Motor neuron (in vitro differentiated cells): ENCODE measurements around the gene DCAF6. TPM values are rescaled to one million over a fixed set of nuclear protein-coding genes. Genes with fewer than 3 reads are reported as not detected.

ENCODE experiments used
- ATAC-seq, 8 experiments: fragments of 200-7000 bp; cut with Tn5 transposase; replicated peaks in 6 of 8; 2 replicates each; pipeline ENCODE4 v1.8.0; 2021; ENCODE audit warnings: mild to moderate bottlenecking in 8 of 8, moderate library complexity in 8 of 8
- H3K27ac ChIP-seq, 2 donors: fragments of 250-450 bp; sonication (Bioruptor Pico); 2 replicates each; pipeline ENCODE4 v1.9.0; 2021; ENCODE audit warnings: antibody characterized with exemption in 2 of 2, mild to moderate bottlenecking in 2 of 2, moderate library complexity in 1 of 2
- H3K4me1 ChIP-seq, 2 donors: fragments of 250-450 bp; sonication (Bioruptor Pico); replicated peaks in 1 of 2; 2 replicates each; pipeline ENCODE4 v1.6.1; 2021; ENCODE audit warnings: antibody characterized with exemption in 2 of 2, mild to moderate bottlenecking in 2 of 2, moderate library complexity in 1 of 2
- H3K4me3 ChIP-seq, 5 donors: fragments of 250-450 bp; sonication (Bioruptor Pico); 2 replicates each; pipeline ENCODE4 v1.9.0; 2021; ENCODE audit warnings: antibody characterized with exemption in 5 of 5, mild to moderate bottlenecking in 5 of 5, moderate library complexity in 4 of 5
- whole genome bisulfite sequencing, 10 experiments: fragments of 450-650 bp; shearing (Covaris generic); methylation state at CpG; one replicate each; pipeline ENCODE4 v1.0.0; 2022; 5-methylcytosine and 5-hydroxymethylcytosine counted together
- in situ Hi-C, 9 experiments: fragments of 400-800 bp; cut with MboI; loops; one replicate each; pipeline ENCODE4 v1.15.0; 2021; ENCODE audit warnings: low sequenced_read_pairs in 9 of 9, low pct_unique_long_range_greater_than_20kb in 2 of 9; ENCODE audit not compliant: unreplicated experiment in 9 of 9
- total RNA-seq, 8 experiments: library from RNA; unstranded; fragments of 300-600 nt; gene quantifications; 2 replicates each; pipeline versions ENCODE4 v1.2.3 to v1.2.4, GENCODE V29; 2022

DCAF6 gene
- total RNA-seq, 8 experiments from 2014 or later, result 18.3 to 77.8 (median 33.7) TPM

GRCh38 chr1:167991546-167991945, 55.1 kb downstream of the DCAF6 start:
- 17 to 100% (median 80%) methylated on average over 1 to 2 of the region's 2 CpGs; no CpG with 5 or more reads in 1 of the 10 experiments for WGBS, 10 experiments
- in situ Hi-C loops, result no loop called here
- ATAC-seq, result no peak
- Histone ChIP-seq H3K4me3 (no peak overlapping the region), H3K4me1 (no peaks in the 10 kb centered on the region), H3K27ac (no peak overlapping the region)

GRCh38 chr1:167993720-167994119, 57.2 kb downstream of the DCAF6 start:
- in situ Hi-C loops, result no loop called here
- H3K4me1 ChIP-seq, result no peaks in the 10 kb centered on the region
- ATAC-seq, result no peak
- H3K4me3 ChIP-seq, result no peak overlapping the region
- no peak overlapping the region for H3K27ac ChIP-seq
- 80 to 100% (median 93%) methylated on average over 1 to 2 of the region's 2 CpGs for WGBS, 10 experiments

- in situ Hi-C loops, result no loop called here
- H3K4me1 ChIP-seq, result no peaks in the 10 kb centered on the region
- no peak overlapping the region for H3K27ac ChIP-seq
- 57 to 100% (median 95%) methylated on average over 1 to 2 of the region's 2 CpGs for whole genome bisulfite sequencing, 10 experiments
- no peak for ATAC-seq
- no peak overlapping the region for H3K4me3 ChIP-seq
These were observed 58.1 kb downstream of the DCAF6 start for GRCh38 chr1:167994560-167994959.

- in situ Hi-C loops, result no loop called here
- Histone ChIP-seq H3K4me1 (no peaks in the 10 kb centered on the region), H3K4me3 (no peak overlapping the region), H3K27ac (no peak overlapping the region)
- ATAC-seq, result no peak
- 70 to 100% (median 96%) methylated on average over 2 to 3 of the region's 3 CpGs; no CpG with 5 or more reads in 1 of the 10 experiments for WGBS, 10 experiments
These were observed 58.6 kb downstream of the DCAF6 start for GRCh38 chr1:167995038-167995437.

GRCh38 chr1:167996266-167996665, 59.8 kb downstream of the DCAF6 start:
- Histone ChIP-seq H3K4me1 (no peaks in the 10 kb centered on the region), H3K27ac (no peak overlapping the region), H3K4me3 (no peak overlapping the region)
- no peak for ATAC-seq
- in situ Hi-C loops, result no loop called here
- WGBS, 10 experiments, result 82 to 100% (median 94%) methylated on average over 1 to 3 of the region's 3 CpGs

GRCh38 chr1:167997037-167997575, 60.6 kb downstream of the DCAF6 start:
- no peak for ATAC-seq
- WGBS, 10 experiments, result 79 to 100% (median 97%) methylated on average over 1 to 3 of the region's 3 CpGs; no CpG with 5 or more reads in 1 of the 10 experiments
- Histone ChIP-seq H3K4me1 (no peaks in the 10 kb centered on the region), H3K4me3 (no peak overlapping the region), H3K27ac (no peak overlapping the region)
- in situ Hi-C loops, result no loop called here

GRCh38 chr1:167999877-168000276, 63.4 kb downstream of the DCAF6 start:
- 70 to 100% (median 95%) methylated on average over 1 to 3 of the region's 3 CpGs; no CpG with 5 or more reads in 1 of the 10 experiments for WGBS, 10 experiments
- no peak overlapping the region for H3K27ac ChIP-seq
- no peak for ATAC-seq
- no peaks in the 10 kb centered on the region for H3K4me1 ChIP-seq
- H3K4me3 ChIP-seq, result no peak overlapping the region
- in situ Hi-C loops, result no loop called here

- Histone ChIP-seq H3K4me3 (no peak overlapping the region), H3K27ac (no peak overlapping the region), H3K4me1 (no peaks in the 10 kb centered on the region)
- in situ Hi-C loops, result no loop called here
- 46 to 100% (median 87%) methylated on average over 2 to 3 of the region's 3 CpGs; no CpG with 5 or more reads in 1 of the 10 experiments for WGBS, 10 experiments
- ATAC-seq, result no peak
These were observed 64.2 kb downstream of the DCAF6 start for GRCh38 chr1:168000656-168001055.

GRCh38 chr1:168001213-168001612, 64.7 kb downstream of the DCAF6 start:
- 89 to 100% (median 100%) methylated on average over 1 of the region's 1 CpG; no CpG with 5 or more reads in 1 of the 10 experiments for WGBS, 10 experiments

GRCh38 chr1:168004531-168004930, 68.0 kb downstream of the DCAF6 start:
- in situ Hi-C loops, result no loop called here
- no peak overlapping the region for H3K4me3 ChIP-seq
- ATAC-seq, result no peak
- H3K27ac ChIP-seq, result no peak overlapping the region
- WGBS, 10 experiments, result 30 to 100% (median 90%) methylated on average over 2 of the region's 2 CpGs; no CpG with 5 or more reads in 2 of the 10 experiments
- H3K4me1 ChIP-seq, result no peaks in the 10 kb centered on the region

More at GRCh38 chr1:168001213-168001612, 64.7 kb downstream of the DCAF6 start:
- Histone ChIP-seq H3K4me1 (no peaks in the 10 kb centered on the region), H3K4me3 (no peak overlapping the region), H3K27ac (no peak overlapping the region)
- in situ Hi-C loops, result no loop called here
- ATAC-seq, result no peak

GRCh38 chr1:168005529-168005928, 69.0 kb downstream of the DCAF6 start:
- ATAC-seq, result no peak
- in situ Hi-C loops, result no loop called here

GRCh38 chr1:168007691-168008090, 71.2 kb downstream of the DCAF6 start:
- Histone ChIP-seq H3K4me1 (no peaks in the 10 kb centered on the region), H3K4me3 (no peak overlapping the region), H3K27ac (no peak overlapping the region)
- 67 to 100% (median 91%) methylated on average over 1 of the region's 1 CpG for WGBS, 10 experiments
- ATAC-seq, result no peak
- in situ Hi-C loops, result no loop called here

More at GRCh38 chr1:168005529-168005928, 69.0 kb downstream of the DCAF6 start:
- no peak overlapping the region for H3K4me3 ChIP-seq
- no peaks in the 10 kb centered on the region for H3K4me1 ChIP-seq
- H3K27ac ChIP-seq, result no peak overlapping the region

GRCh38 chr1:168008595-168008994, 72.1 kb downstream of the DCAF6 start:
- in situ Hi-C loops, result no loop called here
- Histone ChIP-seq H3K4me3 (no peak overlapping the region), H3K4me1 (no peaks in the 10 kb centered on the region), H3K27ac (no peak overlapping the region)
- no peak for ATAC-seq
- 57 to 100% (median 100%) methylated on average over 1 to 2 of the region's 5 CpGs; no CpG with 5 or more reads in 5 of the 10 experiments for WGBS, 10 experiments

GRCh38 chr1:168009322-168009721, 72.8 kb downstream of the DCAF6 start:
- Histone ChIP-seq H3K4me1 (no peaks in the 10 kb centered on the region), H3K27ac (no peak overlapping the region), H3K4me3 (no peak overlapping the region)
- no peak for ATAC-seq
- in situ Hi-C loops, result no loop called here
